ENCODE results near the gene HNMT. TPM values are rescaled to one million over a fixed set of nuclear protein-coding genes. Genes with fewer than 3 reads are reported as not detected.

HNMT gene
- total and polyA plus RNA-seq, 2 of the 8 experiments (the other 6 are each of a cell fraction or from before 2014, with no cell fraction given) = 1.6 to 3.6 TPM

GRCh38 chr2:138026111-138027020, 62.1 kb downstream of the HNMT start:
- no peak overlapping the region for H3K4ac ChIP-seq (replicated peaks; ENCODE audit: insufficient read length, low read depth, low read length)
- TF ChIP-seq EZH2 (IDR thresholded peaks at IDR 0.05; ENCODE audit: low read depth, low read length, severe bottlenecking) (no peak), FOSL1 (IDR thresholded peaks at IDR 0.05; ENCODE audit: insufficient read depth, low read depth, low read length) (no peak), CEBPB (IDR thresholded peaks at IDR 0.05; ENCODE audit: low read depth, low read length) (no peak), TBP (IDR thresholded peaks at IDR 0.05; ENCODE audit: low read depth, low read length) (no peak), GTF2F1 (IDR thresholded peaks at IDR 0.05; ENCODE audit: borderline replicate concordance, low read depth, low read length) (no peak), RNF2 (IDR thresholded peaks at IDR 0.05; ENCODE audit: borderline replicate concordance, low read depth, low read length, missing control alignments, poor library complexity, severe bottlenecking) (no peak), USF2 (IDR thresholded peaks at IDR 0.05; ENCODE audit: low read length) (no peak), TAF1 (IDR thresholded peaks at IDR 0.05; ENCODE audit: low read depth, low read length) (no peak)

More at GRCh38 chr2:138026111-138027020, 62.1 kb downstream of the HNMT start:
- CTCF ChIA-PET (ENCODE audit: partially characterized antibody) = interaction anchor here (0.5 to 1.5 kb wide), 6 partner anchors 12 to 1723 kb away, joined by 3 read pairs; no protein-coding TSS in a partner anchor
- H3K56ac ChIP-seq (replicated peaks; ENCODE audit: insufficient read length, low read depth, low read length) = no peak overlapping the region
- FAIRE-seq = no peak
- no peaks in the 10 kb centered on the region for H3K27me3 ChIP-seq (replicated peaks in 1 of 4; ENCODE audit: control insufficient read depth in 3 of 4, extremely low read depth in 1 of 4, insufficient read depth in 3 of 4, low read length in 3 of 4)
- no peak overlapping the region for H3K23ac ChIP-seq (ENCODE audit: insufficient read length)
- no peak overlapping the region for H2BK120ac ChIP-seq (replicated peaks; ENCODE audit: low read depth, low read length)
- H3K9ac ChIP-seq (replicated peaks in 1 of 4; ENCODE audit: extremely low read depth in 1 of 4, low read depth in 3 of 4, low read length in 3 of 4) = no peak overlapping the region
- H3K18ac ChIP-seq (ENCODE audit: extremely low read depth, low read length) = no peak overlapping the region
- H3K9me3 ChIP-seq (ENCODE audit: insufficient read depth in 2 of 2, low read depth in 1 of 2, low read length in 1 of 2) = no peaks in the 10 kb centered on the region
- no peak overlapping the region for H4K8ac ChIP-seq (ENCODE audit: extremely low read depth, insufficient read depth, low read length)
- no peaks in the 10 kb centered on the region for H3K36me3 ChIP-seq (ENCODE audit: control insufficient read depth in 2 of 4, insufficient read depth in 4 of 4, low read length in 3 of 4)
- H2BK20ac ChIP-seq (ENCODE audit: low read length) = no peak overlapping the region
- no peak for DNase-seq (ENCODE audit: low read depth in 1 of 2, low spot score in 2 of 2)
- no peak overlapping the region for H2BK12ac ChIP-seq (ENCODE audit: low read depth, low read length)
- no peaks in the 10 kb centered on the region for H3K79me2 ChIP-seq (ENCODE audit: control insufficient read depth in 1 of 2, insufficient read depth in 2 of 2, low read length in 2 of 2)
- peaks cover 0 to 2% (median under 1%) of the 10 kb centered on the region in 4 experiments; a peak in 2 of 7 replicates for H3K4me1 ChIP-seq (replicated peaks in 1 of 4; ENCODE audit: control insufficient read depth in 3 of 4, insufficient read depth in 4 of 4, low read length in 3 of 4)
- H2AFZ ChIP-seq (ENCODE audit: low read length) = no peak overlapping the region
- no peak overlapping the region for H2BK15ac ChIP-seq (ENCODE audit: low read length)
- H2BK5ac ChIP-seq (ENCODE audit: low read depth, low read length) = no peak overlapping the region
- H3K4me2 ChIP-seq (ENCODE audit: insufficient read depth in 1 of 2, low read depth in 2 of 2, low read length in 2 of 2) = no peak overlapping the region
- H3K27ac ChIP-seq (ENCODE audit: low read depth, low read length) = no peak overlapping the region
- 91% methylated on average over 6 of the region's 6 CpGs; no CpG with 5 or more reads in 1 of the 2 experiments for WGBS, 2 experiments (ENCODE audit: extremely low coverage in 1 of 2, insufficient coverage in 1 of 2, insufficient read length in 1 of 2, insufficient replicate concordance in 2 of 2, low coverage in 1 of 2, low lambda C conversion rate in 2 of 2, missing lambda C conversion rate in 1 of 2)
- H4K91ac ChIP-seq (replicated peaks; ENCODE audit: insufficient read length, low read length) = no peak overlapping the region
- POLR2A ChIA-PET (ENCODE audit: partially characterized antibody) = no interaction called here
- no peaks in the 10 kb centered on the region for H4K20me1 ChIP-seq (replicated peaks in 1 of 2; ENCODE audit: control insufficient read depth in 1 of 2, insufficient read depth in 2 of 2, low read length in 2 of 2)
- H3K14ac ChIP-seq (ENCODE audit: insufficient read length) = no peak overlapping the region
- no peaks in the 10 kb centered on the region for H3K23me2 ChIP-seq (ENCODE audit: low read depth, low read length)
- H2AK5ac ChIP-seq (ENCODE audit: low read depth, low read length) = no peak overlapping the region
- H3K79me1 ChIP-seq (ENCODE audit: low read depth, low read length) = no peaks in the 10 kb centered on the region
- no peak overlapping the region for H3K4me3 ChIP-seq (ENCODE audit: extremely low read depth in 1 of 4, insufficient read depth in 2 of 4, low read depth in 3 of 4, low read length in 4 of 4)
- no peak overlapping the region for H4K5ac ChIP-seq (ENCODE audit: insufficient read length, low read depth, low read length)
